Measurements from ENCODE around the gene SPATA18. TPM values are rescaled to one million over a fixed set of nuclear protein-coding genes. Genes with fewer than 3 reads are reported as not detected.

Gene SPATA18
- total and polyA plus RNA-seq, 2 of the 13 experiments (the other 11 are each of a cell fraction or from before 2014, with no cell fraction given) = 5.7 to 13.2 TPM

DNA sequence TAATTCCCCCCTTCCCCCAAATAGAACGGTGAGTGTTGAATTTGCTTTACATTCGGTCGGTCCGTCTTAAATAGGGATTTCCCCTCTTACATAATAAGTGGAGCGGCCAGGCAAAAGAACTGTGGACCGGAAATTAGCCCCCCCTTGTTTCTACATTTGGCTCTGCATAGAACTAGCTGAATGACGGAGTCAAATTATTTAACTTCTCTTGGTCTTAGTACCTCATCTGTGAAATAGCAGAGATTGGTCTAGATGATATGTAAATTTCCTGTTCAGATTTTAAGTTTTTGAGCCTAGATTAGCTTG lies 1.3 kb downstream of the SPATA18 start (continued):
- TF ChIP-seq ATF7-NPFF (CRISPR knock-in tag; IDR thresholded peaks at IDR 0.05; ENCODE audit: low read depth) (no peak), RFX3 (CRISPR knock-in tag; IDR thresholded peaks at IDR 0.05) (no peak), JARID2 (CRISPR knock-in tag; IDR thresholded peaks at IDR 0.05; ENCODE audit: insufficient replicate concordance) (no peak), NR2F2 (IDR thresholded peaks at IDR 0.05; ENCODE audit: borderline replicate concordance, low read depth) (no peak), AKAP8 (CRISPR knock-in tag; IDR thresholded peaks at IDR 0.05) (no peak), PRPF4 (IDR thresholded peaks at IDR 0.05; ENCODE audit: low read depth, low read length, poor library complexity, severe bottlenecking) (no peak), ZNF552 (CRISPR knock-in tag; IDR thresholded peaks at IDR 0.05; ENCODE audit: borderline replicate concordance) (no peak), HOXA3 (CRISPR knock-in tag; IDR thresholded peaks at IDR 0.05) (0 out of 2 replicates have a peak, but pooled peaks have one; percentile 7), GABPA (IDR thresholded peaks at IDR 0.05; ENCODE audit: low read depth, low read length) (no peak), GABPA (CRISPR knock-in tag; IDR thresholded peaks at IDR 0.05; ENCODE audit: low read depth) (peak; percentile 88), HDAC1 (CRISPR knock-in tag; IDR thresholded peaks at IDR 0.05) (no peak), RAD21 (CRISPR knock-in tag; IDR thresholded peaks at IDR 0.05) (no peak), ZSCAN25 (CRISPR knock-in tag; IDR thresholded peaks at IDR 0.05) (no peak), CEBPB (IDR thresholded peaks at IDR 0.05; ENCODE audit: borderline replicate concordance, low read depth, low read length) (no peak), RXRB (CRISPR knock-in tag; IDR thresholded peaks at IDR 0.05; ENCODE audit: borderline replicate concordance) (peak; percentile 35; the same call in 1 of the 2 replicates), HDAC2 (CRISPR knock-in tag; IDR thresholded peaks at IDR 0.05) (0 out of 2 replicates have a peak, but pooled peaks have one; percentile 7), ZNF224 (CRISPR knock-in tag; IDR thresholded peaks at IDR 0.05) (no peak), ZNF530 (CRISPR knock-in tag; IDR thresholded peaks at IDR 0.05; ENCODE audit: low read depth) (no peak)
- TF ChIP-seq, protein P1, sequence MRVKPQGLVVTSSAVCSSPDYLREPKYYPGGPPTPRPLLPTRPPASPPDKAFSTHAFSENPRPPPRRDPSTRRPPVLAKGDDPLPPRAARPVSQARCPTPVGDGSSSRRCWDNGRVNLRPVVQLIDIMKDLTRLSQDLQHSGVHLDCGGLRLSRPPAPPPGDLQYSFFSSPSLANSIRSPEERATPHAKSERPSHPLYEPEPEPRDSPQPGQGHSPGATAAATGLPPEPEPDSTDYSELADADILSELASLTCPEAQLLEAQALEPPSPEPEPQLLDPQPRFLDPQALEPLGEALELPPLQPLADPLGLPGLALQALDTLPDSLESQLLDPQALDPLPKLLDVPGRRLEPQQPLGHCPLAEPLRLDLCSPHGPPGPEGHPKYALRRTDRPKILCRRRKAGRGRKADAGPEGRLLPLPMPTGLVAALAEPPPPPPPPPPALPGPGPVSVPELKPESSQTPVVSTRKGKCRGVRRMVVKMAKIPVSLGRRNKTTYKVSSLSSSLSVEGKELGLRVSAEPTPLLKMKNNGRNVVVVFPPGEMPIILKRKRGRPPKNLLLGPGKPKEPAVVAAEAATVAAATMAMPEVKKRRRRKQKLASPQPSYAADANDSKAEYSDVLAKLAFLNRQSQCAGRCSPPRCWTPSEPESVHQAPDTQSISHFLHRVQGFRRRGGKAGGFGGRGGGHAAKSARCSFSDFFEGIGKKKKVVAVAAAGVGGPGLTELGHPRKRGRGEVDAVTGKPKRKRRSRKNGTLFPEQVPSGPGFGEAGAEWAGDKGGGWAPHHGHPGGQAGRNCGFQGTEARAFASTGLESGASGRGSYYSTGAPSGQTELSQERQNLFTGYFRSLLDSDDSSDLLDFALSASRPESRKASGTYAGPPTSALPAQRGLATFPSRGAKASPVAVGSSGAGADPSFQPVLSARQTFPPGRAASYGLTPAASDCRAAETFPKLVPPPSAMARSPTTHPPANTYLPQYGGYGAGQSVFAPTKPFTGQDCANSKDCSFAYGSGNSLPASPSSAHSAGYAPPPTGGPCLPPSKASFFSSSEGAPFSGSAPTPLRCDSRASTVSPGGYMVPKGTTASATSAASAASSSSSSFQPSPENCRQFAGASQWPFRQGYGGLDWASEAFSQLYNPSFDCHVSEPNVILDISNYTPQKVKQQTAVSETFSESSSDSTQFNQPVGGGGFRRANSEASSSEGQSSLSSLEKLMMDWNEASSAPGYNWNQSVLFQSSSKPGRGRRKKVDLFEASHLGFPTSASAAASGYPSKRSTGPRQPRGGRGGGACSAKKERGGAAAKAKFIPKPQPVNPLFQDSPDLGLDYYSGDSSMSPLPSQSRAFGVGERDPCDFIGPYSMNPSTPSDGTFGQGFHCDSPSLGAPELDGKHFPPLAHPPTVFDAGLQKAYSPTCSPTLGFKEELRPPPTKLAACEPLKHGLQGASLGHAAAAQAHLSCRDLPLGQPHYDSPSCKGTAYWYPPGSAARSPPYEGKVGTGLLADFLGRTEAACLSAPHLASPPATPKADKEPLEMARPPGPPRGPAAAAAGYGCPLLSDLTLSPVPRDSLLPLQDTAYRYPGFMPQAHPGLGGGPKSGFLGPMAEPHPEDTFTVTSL (CRISPR knock-in tag; IDR thresholded peaks at IDR 0.05; ENCODE audit: borderline replicate concordance) = peak; percentile 49; the same call in 1 of the 2 replicates
- TF ChIP-seq, protein P2, sequence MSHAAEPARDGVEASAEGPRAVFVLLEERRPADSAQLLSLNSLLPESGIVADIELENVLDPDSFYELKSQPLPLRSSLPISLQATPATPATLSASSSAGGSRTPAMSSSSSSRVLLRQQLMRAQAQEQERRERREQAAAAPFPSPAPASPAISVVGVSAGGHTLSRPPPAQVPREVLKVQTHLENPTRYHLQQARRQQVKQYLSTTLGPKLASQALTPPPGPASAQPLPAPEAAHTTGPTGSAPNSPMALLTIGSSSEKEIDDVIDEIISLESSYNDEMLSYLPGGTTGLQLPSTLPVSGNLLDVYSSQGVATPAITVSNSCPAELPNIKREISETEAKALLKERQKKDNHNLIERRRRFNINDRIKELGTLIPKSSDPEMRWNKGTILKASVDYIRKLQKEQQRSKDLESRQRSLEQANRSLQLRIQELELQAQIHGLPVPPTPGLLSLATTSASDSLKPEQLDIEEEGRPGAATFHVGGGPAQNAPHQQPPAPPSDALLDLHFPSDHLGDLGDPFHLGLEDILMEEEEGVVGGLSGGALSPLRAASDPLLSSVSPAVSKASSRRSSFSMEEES (CRISPR knock-in tag; IDR thresholded peaks at IDR 0.05) = no peak
- TF ChIP-seq, protein P3, sequence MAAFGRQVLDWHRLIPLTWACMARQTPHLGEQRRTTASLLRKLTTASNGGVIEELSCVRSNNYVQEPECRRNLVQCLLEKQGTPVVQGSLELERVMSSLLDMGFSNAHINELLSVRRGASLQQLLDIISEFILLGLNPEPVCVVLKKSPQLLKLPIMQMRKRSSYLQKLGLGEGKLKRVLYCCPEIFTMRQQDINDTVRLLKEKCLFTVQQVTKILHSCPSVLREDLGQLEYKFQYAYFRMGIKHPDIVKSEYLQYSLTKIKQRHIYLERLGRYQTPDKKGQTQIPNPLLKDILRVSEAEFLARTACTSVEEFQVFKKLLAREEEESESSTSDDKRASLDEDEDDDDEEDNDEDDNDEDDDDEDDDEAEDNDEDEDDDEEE (CRISPR knock-in tag; IDR thresholded peaks at IDR 0.05) = no peak; the same call in 1 of the 2 replicates
- TF ChIP-seq, protein P4, sequence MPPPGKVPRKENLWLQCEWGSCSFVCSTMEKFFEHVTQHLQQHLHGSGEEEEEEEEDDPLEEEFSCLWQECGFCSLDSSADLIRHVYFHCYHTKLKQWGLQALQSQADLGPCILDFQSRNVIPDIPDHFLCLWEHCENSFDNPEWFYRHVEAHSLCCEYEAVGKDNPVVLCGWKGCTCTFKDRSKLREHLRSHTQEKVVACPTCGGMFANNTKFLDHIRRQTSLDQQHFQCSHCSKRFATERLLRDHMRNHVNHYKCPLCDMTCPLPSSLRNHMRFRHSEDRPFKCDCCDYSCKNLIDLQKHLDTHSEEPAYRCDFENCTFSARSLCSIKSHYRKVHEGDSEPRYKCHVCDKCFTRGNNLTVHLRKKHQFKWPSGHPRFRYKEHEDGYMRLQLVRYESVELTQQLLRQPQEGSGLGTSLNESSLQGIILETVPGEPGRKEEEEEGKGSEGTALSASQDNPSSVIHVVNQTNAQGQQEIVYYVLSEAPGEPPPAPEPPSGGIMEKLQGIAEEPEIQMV (CRISPR knock-in tag; IDR thresholded peaks at IDR 0.05; ENCODE audit: low read depth) = no peak

Measured in HepG2 (cell line).